HepG2 (cell line): ENCODE measurements around the gene RMRP. TPM values are rescaled to one million over a fixed set of nuclear protein-coding genes. Genes with fewer than 3 reads are reported as not detected.

Experiments
- ATAC-seq: fragments of 200-7000 bp; cut with Tn5 transposase; 3 replicates; pipeline ENCODE4 v1.9.1; 2020; ENCODE audit warnings: mild to moderate bottlenecking, moderate library complexity
- BruUV-seq: library from RNA; stranded (reverse); fragments of 400-500 nt; replicated peaks from 2 replicates; lab custom pipeline; 2021; lab: Mats Ljungman, UMichigan
- CTCF ChIA-PET: fragments of 300-600 bp; formaldehyde crosslinking; extraction: SDS; loops from one replicate; lab custom pipeline; 2021; ENCODE audit warnings: low total read pairs, inconsistent platforms, low intra/inter-chr PET ratio; lab: Yijun Ruan, JAX
- POLR2A ChIA-PET: fragments of 350-600 bp; sonication (Branson Sonifier 250); formaldehyde crosslinking; loops from one replicate; lab custom pipeline; 2020; ENCODE audit warnings: antibody characterized with exemption, inconsistent platforms; lab: Yijun Ruan, JAX
- DNase-seq: peaks from one replicate; pipeline ENCODE4 v3.0.0-alpha.2; 2015; ENCODE audit warnings: low spot score
- FAIRE-seq: peaks from 3 replicates; lab custom pipeline; 2011; peaks lifted over from hg19 to GRCh38; lab: Jason Lieb, UNC
- H2AFZ ChIP-seq: one replicate; pipeline ENCODE4 v1.6.1; 2011; ENCODE audit warnings: low read length, inconsistent platforms
- H3K27ac ChIP-seq: fragments of 300-600 bp; 3 replicates; pipeline ENCODE4 v1.8.0; 2011; ENCODE audit warnings: mixed run types, mild to moderate bottlenecking, mixed read lengths, low read length, inconsistent platforms; ENCODE audit not compliant: insufficient read depth; ENCODE audit errors: extremely low read length
- H3K27me3 ChIP-seq, 2 experiments: fragments of 200-600 bp in 1 of 2; 2 replicates in 1 of 2; 3 replicates in 1 of 2; pipeline versions ENCODE4 v1.6.0 to v1.8.0; 2011; ENCODE audit warnings: low read length in 2 of 2, mild to moderate bottlenecking in 2 of 2, moderate library complexity in 2 of 2, inconsistent platforms in 1 of 2; ENCODE audit not compliant: insufficient read depth in 2 of 2, control insufficient read depth in 1 of 2
- H3K36me3 ChIP-seq, 2 experiments: fragments of 200-600 bp in 1 of 2; replicated peaks in 1 of 2; 2 replicates in 1 of 2; 3 replicates in 1 of 2; pipeline versions ENCODE4 v1.5.1 to v1.8.0; 2011; ENCODE audit warnings: low read length in 2 of 2, inconsistent platforms in 1 of 2; ENCODE audit not compliant: insufficient read depth in 2 of 2, control insufficient read depth in 1 of 2
- H3K4me1 ChIP-seq: 2 replicates; pipeline ENCODE4 v1.5.1; 2012; ENCODE audit warnings: low read length, inconsistent platforms; ENCODE audit not compliant: insufficient read depth
- H3K4me2 ChIP-seq: 2 replicates; pipeline ENCODE4 v1.6.0; 2011; ENCODE audit warnings: low read depth, low read length, inconsistent platforms
- H3K4me3 ChIP-seq, 3 experiments: fragments of 200-600 bp in 1 of 3; sonication (generic), shearing (Covaris generic) in 1 of 3; replicated peaks in 1 of 3; 2 replicates each; pipeline ENCODE4 v1.5.1; 2011 to 2016; ENCODE audit warnings: low read length in 3 of 3, inconsistent platforms in 2 of 3, low read depth in 2 of 3, mild to moderate bottlenecking in 2 of 3, control low read depth in 1 of 3, mixed read lengths in 1 of 3; ENCODE audit not compliant: insufficient read depth in 1 of 3
- H3K79me2 ChIP-seq: one replicate; pipeline ENCODE4 v1.6.1; 2011; ENCODE audit warnings: low read length, inconsistent platforms; ENCODE audit not compliant: insufficient read depth
- H3K9ac ChIP-seq: 2 replicates; pipeline ENCODE4 v1.6.0; 2011; ENCODE audit warnings: mild to moderate bottlenecking, low read depth, low read length, inconsistent platforms; ENCODE audit not compliant: insufficient read depth
- H3K9me3 ChIP-seq: 2 replicates; pipeline ENCODE4 v1.5.1; 2012; ENCODE audit warnings: mild to moderate bottlenecking, low read length
- H4K20me1 ChIP-seq: 2 replicates; pipeline ENCODE4 v1.6.0; 2011; ENCODE audit warnings: inconsistent platforms, mild to moderate bottlenecking, low read length, moderate library complexity; ENCODE audit not compliant: insufficient read depth
- CSRNP1 ChIP-seq: sonication (generic); formaldehyde crosslinking; IDR thresholded peaks from 2 replicates; pipeline ENCODE4 v1.8.1; 2023; ENCODE audit warnings: mild to moderate bottlenecking, missing genetic modification reagents
- DNMT1 ChIP-seq: sonication (generic); formaldehyde crosslinking; IDR thresholded peaks from 2 replicates; pipeline ENCODE4 v1.5.1; 2020; ENCODE audit warnings: mild to moderate bottlenecking, missing genetic modification reagents
- NR2F6 ChIP-seq, 2 experiments: IDR thresholded peaks; 2 replicates each; pipeline ENCODE4 v1.6.1; 2016; ENCODE audit warnings: antibody characterized with exemption in 1 of 2, mild to moderate bottlenecking in 1 of 2
- POLR2A ChIP-seq, 2 experiments: IDR thresholded peaks; 2 replicates each; pipeline ENCODE4 v1.6.1; 2011; ENCODE audit warnings: low read depth in 2 of 2, low read length in 2 of 2, mild to moderate bottlenecking in 1 of 2, moderate library complexity in 1 of 2; ENCODE audit not compliant: insufficient read depth in 1 of 2
- POLR2AphosphoS2 ChIP-seq: IDR thresholded peaks from 2 replicates; pipeline ENCODE4 v1.6.1; 2011; ENCODE audit warnings: low read depth, low read length, improper control_type of control experiment
- TBX2 ChIP-seq: sonication (generic); formaldehyde crosslinking; IDR thresholded peaks from 2 replicates; pipeline ENCODE4 v1.5.0; 2020; ENCODE audit warnings: missing genetic modification reagents, mild to moderate bottlenecking, borderline replicate concordance
- TCF7 ChIP-seq: sonication (generic); IDR thresholded peaks from 2 replicates; pipeline ENCODE4 v1.6.1; 2016; ENCODE audit warnings: antibody characterized with exemption, low read depth
- THAP7 ChIP-seq: sonication (generic); formaldehyde crosslinking; IDR thresholded peaks from 2 replicates; pipeline ENCODE4 v1.8.1; 2023; ENCODE audit warnings: mild to moderate bottlenecking, missing genetic modification reagents
- ZFX ChIP-seq: sonication (generic); formaldehyde crosslinking; IDR thresholded peaks from 2 replicates; pipeline ENCODE4 v1.4.0; 2020; ENCODE audit warnings: mild to moderate bottlenecking, low read depth, missing genetic modification reagents, moderate library complexity
- ZNF572 ChIP-seq: sonication (generic); formaldehyde crosslinking; IDR thresholded peaks from 2 replicates; pipeline ENCODE4 v1.5.1; 2020; ENCODE audit warnings: mild to moderate bottlenecking, missing genetic modification reagents
- ZNF770 ChIP-seq: sonication (generic); formaldehyde crosslinking; IDR thresholded peaks from 2 replicates; pipeline ENCODE4 v1.5.0; 2020; ENCODE audit warnings: mild to moderate bottlenecking, missing genetic modification reagents
- WGBS: methylation state at CpG from one replicate; pipeline ENCODE4 v1.1.6; 2017; ENCODE audit warnings: low lambda C conversion rate; 5-methylcytosine and 5-hydroxymethylcytosine counted together
- in situ Hi-C: cut with HindIII; loops from 2 replicates; pipeline ENCODE4 v1.10.0; 2017; ENCODE audit warnings: low pct_unique_long_range_greater_than_20kb; ENCODE audit not compliant: extremely low pct_ligation_motif_present
- intact Hi-C: fragments of 100-400 bp; cut with micrococcal nuclease; formaldehyde crosslinking; loops from one replicate; pipeline ENCODE4 v1.10.0; 2022; ENCODE audit not compliant: unreplicated experiment
- polyA plus RNA-seq, 8 experiments: library from polyadenylated mRNA; depleted of rRNA in 3 of 8; stranded (reverse) in 7 of 8; unstranded in 1 of 8; fragments of >200 nt; fragmentation: Illumina TruSeq in 4 of 8; extraction: Trizol in 4 of 8; gene quantifications; 2 replicates each; pipeline versions ENCODE4 v1.2.1 to v1.2.3, GENCODE V29; 2011 to 2016; ENCODE audit warnings: low read depth in 4 of 8, missing spikeins in 1 of 8, mixed read lengths in 1 of 8; ENCODE audit not compliant: insufficient read depth in 1 of 8
- total RNA-seq, 5 experiments: library from RNA; depleted of rRNA; stranded (reverse); fragments of >200 nt; fragmentation: Illumina TruSeq; extraction: Trizol; gene quantifications; 2 replicates each; pipeline ENCODE4 v1.2.3, GENCODE V29; 2016; ENCODE audit warnings: low read depth in 1 of 5
- TF ChIP-seq, protein P1 (sequence below): IDR thresholded peaks from 2 replicates; pipeline ENCODE4 v1.6.1; 2016; ENCODE audit warnings: control low read depth
- TF ChIP-seq, protein P2 (sequence below): IDR thresholded peaks from 2 replicates; pipeline ENCODE4 v1.6.1; 2016; ENCODE audit warnings: missing compliant biosample characterization, missing genetic modification reagents, borderline replicate concordance
- TF ChIP-seq, protein P3 (sequence below): sonication (generic); formaldehyde crosslinking; IDR thresholded peaks from 2 replicates; pipeline ENCODE4 v1.4.0; 2020; ENCODE audit warnings: missing genetic modification reagents

The RMRP gene
- total and polyA plus RNA-seq, 2 of the 13 experiments (the other 11 are each of a cell fraction or from before 2014, with no cell fraction given) = 51.4 to 4,025 TPM

DNA sequence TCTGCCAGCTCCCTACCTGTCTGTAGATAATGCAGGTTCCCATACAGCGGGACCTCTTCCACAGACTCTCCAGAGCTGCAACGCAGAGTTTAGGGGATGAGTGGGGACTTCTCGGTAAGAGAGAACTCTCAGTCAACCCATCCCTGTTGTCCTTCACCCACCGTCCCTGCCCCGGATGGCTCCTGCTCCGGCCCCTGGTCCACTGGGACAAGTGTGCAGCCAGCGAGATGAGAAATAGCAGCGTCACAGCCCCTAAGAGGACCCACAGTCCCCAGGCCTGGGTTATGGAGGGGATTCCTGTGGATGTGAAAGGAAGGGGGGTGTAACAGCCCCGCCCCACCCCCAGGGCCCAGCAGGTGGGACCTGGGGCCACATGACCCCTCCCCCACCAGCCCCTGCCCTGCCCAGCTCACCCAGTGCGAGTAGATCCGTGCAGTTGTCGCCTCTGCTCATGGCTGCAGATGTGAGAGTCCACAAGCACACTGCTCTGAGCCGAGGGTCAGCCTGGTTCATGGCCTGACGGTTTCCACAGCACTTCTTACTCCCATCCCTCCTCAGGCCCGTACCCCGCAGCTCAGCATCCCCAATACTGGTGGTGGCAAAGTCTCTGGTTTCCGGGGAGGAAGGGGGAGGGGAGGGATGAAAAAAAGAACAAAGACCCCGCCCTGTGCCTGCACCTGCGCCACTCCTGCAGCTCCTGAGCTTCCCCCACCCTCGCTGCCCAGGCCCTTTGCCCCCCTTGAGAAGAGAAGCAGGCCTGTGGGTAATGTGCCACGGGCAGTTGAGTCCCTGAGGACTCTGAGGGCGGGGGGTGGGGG is 7.3 kb downstream of the RMRP start, which contains the start of gene SIT1:
Gene SIT1, minus strand, starts transcription at position 591 of the 818 bp plus-strand sequence. Its CDS starts 78 bp downstream, at position 513.
- no peaks in the 10 kb centered on the region for H4K20me1 ChIP-seq
- intact Hi-C loops = no loop called here
- H3K4me1 ChIP-seq = peaks cover 76% of the 10 kb centered on the region
- H3K9me3 ChIP-seq = no peaks in the 10 kb centered on the region
- ATAC-seq = 0 out of 3 replicates have a peak, but pooled peaks have one; percentile 7
- peak within 1 kb of the TSS; percentile 17; the same call in 1 of the 2 replicates for H3K9ac ChIP-seq
- H3K4me2 ChIP-seq = peak within 1 kb of the TSS; percentile 80
- no peak within 1 kb of the TSS for H3K27ac ChIP-seq
- H3K27me3 ChIP-seq = peaks cover 2 to 22% of the 10 kb centered on the region in 2 experiments; a peak in 3 of 5 replicates
- in situ Hi-C loops = loop anchor here (10.0 kb wide), 1 partner anchor 536 kb away; the partner anchor contains the start of gene ATOSB
- ChIA-PET POLR2A (interaction anchor here (1.0 to 1.6 kb wide), 2 partner anchors 14 to 41 kb away, joined by 5 to 6 read pairs; partner anchors contain the start of gene ARHGEF39), CTCF (no interaction called here)
- H3K36me3 ChIP-seq = no peaks in the 10 kb centered on the region
- DNase-seq = no peak
- H3K79me2 ChIP-seq = no peaks in the 10 kb centered on the region
- H3K4me3 ChIP-seq = peak within 1 kb of the TSS; percentile 15 to 63 (median 54); a peak in 5 of 6 replicates
- 30% methylated on average over 16 of the region's 22 CpGs for WGBS
- no peak for FAIRE-seq
- no peak within 1 kb of the TSS for H2AFZ ChIP-seq
- no TSS peak for BruUV-seq
- TF ChIP-seq POLR2AphosphoS2 = no peak
- TF ChIP-seq NR2F6 (IDR thresholded peaks at IDR 0.05) = no peak
- 0 out of 2 replicates have a peak, but pooled peaks have one; percentile 14 for TF ChIP-seq NR2F6 (CRISPR knock-in tag; IDR thresholded peaks at IDR 0.05)
- TF ChIP-seq THAP7 (CRISPR knock-in tag) = no peak
- TF ChIP-seq ZNF572 (CRISPR knock-in tag) = 0 out of 2 replicates have a peak, but pooled peaks have one; percentile 25
- TF ChIP-seq ZNF770 (CRISPR knock-in tag) = no peak
- TF ChIP-seq POLR2A (IDR thresholded peaks at IDR 0.05; ENCODE audit: insufficient read depth in 1 of 2, low read depth in 2 of 2, low read length in 2 of 2) = no peak
- TF ChIP-seq, protein P1, sequence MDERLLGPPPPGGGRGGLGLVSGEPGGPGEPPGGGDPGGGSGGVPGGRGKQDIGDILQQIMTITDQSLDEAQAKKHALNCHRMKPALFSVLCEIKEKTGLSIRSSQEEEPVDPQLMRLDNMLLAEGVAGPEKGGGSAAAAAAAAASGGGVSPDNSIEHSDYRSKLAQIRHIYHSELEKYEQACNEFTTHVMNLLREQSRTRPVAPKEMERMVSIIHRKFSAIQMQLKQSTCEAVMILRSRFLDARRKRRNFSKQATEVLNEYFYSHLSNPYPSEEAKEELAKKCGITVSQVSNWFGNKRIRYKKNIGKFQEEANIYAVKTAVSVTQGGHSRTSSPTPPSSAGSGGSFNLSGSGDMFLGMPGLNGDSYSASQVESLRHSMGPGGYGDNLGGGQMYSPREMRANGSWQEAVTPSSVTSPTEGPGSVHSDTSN (CRISPR knock-in tag) = no peak
- TF ChIP-seq CSRNP1 (CRISPR knock-in tag) = 0 out of 2 replicates have a peak, but pooled peaks have one; percentile 43
- TF ChIP-seq DNMT1 (CRISPR knock-in tag) = 0 out of 2 replicates have a peak, but pooled peaks have one; percentile 58
- TF ChIP-seq, protein P2, sequence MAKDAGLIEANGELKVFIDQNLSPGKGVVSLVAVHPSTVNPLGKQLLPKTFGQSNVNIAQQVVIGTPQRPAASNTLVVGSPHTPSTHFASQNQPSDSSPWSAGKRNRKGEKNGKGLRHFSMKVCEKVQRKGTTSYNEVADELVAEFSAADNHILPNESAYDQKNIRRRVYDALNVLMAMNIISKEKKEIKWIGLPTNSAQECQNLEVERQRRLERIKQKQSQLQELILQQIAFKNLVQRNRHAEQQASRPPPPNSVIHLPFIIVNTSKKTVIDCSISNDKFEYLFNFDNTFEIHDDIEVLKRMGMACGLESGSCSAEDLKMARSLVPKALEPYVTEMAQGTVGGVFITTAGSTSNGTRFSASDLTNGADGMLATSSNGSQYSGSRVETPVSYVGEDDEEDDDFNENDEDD (CRISPR knock-in tag) = peak; percentile 48; the same call in 1 of the 2 replicates
- TF ChIP-seq ZFX (CRISPR knock-in tag) = peak; percentile 62
- peak; percentile 60; the same call in 1 of the 2 replicates for TF ChIP-seq TBX2 (CRISPR knock-in tag)
- TF ChIP-seq, protein P3, sequence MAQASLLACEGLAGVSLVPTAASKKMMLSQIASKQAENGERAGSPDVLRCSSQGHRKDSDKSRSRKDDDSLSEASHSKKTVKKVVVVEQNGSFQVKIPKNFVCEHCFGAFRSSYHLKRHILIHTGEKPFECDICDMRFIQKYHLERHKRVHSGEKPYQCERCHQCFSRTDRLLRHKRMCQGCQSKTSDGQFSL (CRISPR knock-in tag) = no peak
- TF ChIP-seq TCF7 = 0 out of 2 replicates have a peak, but pooled peaks have one; percentile 12
